Measurements from ENCODE around the gene PSME3.
"Not testable (repeated sequence)": the region's sequence is repeated elsewhere in the genome, so short reads cannot be mapped to it uniquely, and the experiment has no call there.

The PSME3 gene

DNA sequence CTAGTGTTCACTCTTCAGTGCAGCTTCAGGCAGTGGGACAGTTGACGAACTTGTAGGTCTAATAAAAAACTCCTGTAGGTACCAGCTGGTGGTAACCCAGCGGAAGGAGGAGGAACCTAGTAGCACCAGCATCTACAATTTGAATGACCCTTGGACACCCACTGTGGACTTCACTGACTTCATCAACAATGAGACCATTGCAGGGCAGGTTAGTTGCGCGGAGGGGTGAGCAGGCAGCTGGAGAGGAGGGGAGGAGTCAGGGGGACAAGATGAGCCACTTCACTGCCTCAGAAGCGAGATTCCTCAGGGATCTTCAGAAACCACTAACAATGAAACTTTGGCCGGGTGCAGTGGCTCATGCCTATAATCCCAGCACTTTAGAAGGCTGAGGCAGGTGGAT lies 40.1 kb downstream of the PSME3 start:
- H3K4me1 ChIP-seq (ENCODE audit: insufficient read depth, low read length), result no peaks in the 10 kb centered on the region
- H3K4me2 ChIP-seq (ENCODE audit: insufficient read depth, low read length), result no peak overlapping the region
- no peaks in the 10 kb centered on the region for H3K79me2 ChIP-seq (ENCODE audit: insufficient read depth, low read length)
- TF ChIP-seq EZH2 (IDR thresholded peaks at IDR 0.05; ENCODE audit: borderline replicate concordance, low read depth, low read length, severe bottlenecking) (no peak), CTCF (IDR thresholded peaks at IDR 0.05; ENCODE audit: borderline replicate concordance, extremely low read depth, low read length, poor library complexity, severe bottlenecking) (no peak)
- H2AFZ ChIP-seq (ENCODE audit: low read depth, low read length), result no peak overlapping the region
- H3K4me3 ChIP-seq (ENCODE audit: low read depth in 1 of 2, low read length in 2 of 2), result no peak overlapping the region
- H3K27me3 ChIP-seq (ENCODE audit: insufficient read depth, low read length, poor library complexity), result peaks cover 7% of the 10 kb centered on the region
- no peak overlapping the region for H3K27ac ChIP-seq (ENCODE audit: low read length)
- H3K36me3 ChIP-seq (ENCODE audit: insufficient read depth, low read length), result no peaks in the 10 kb centered on the region
- ATAC-seq (ENCODE audit: insufficient read depth, low read depth) (no peak), DNase-seq (no peak)
- no peaks in the 10 kb centered on the region for H4K20me1 ChIP-seq (ENCODE audit: insufficient read depth, low read length)
- H3K9me3 ChIP-seq (ENCODE audit: insufficient read depth, low read length, severe bottlenecking), result no peaks in the 10 kb centered on the region
- no peak overlapping the region for H3K9ac ChIP-seq (ENCODE audit: low read depth, low read length)

DNA sequence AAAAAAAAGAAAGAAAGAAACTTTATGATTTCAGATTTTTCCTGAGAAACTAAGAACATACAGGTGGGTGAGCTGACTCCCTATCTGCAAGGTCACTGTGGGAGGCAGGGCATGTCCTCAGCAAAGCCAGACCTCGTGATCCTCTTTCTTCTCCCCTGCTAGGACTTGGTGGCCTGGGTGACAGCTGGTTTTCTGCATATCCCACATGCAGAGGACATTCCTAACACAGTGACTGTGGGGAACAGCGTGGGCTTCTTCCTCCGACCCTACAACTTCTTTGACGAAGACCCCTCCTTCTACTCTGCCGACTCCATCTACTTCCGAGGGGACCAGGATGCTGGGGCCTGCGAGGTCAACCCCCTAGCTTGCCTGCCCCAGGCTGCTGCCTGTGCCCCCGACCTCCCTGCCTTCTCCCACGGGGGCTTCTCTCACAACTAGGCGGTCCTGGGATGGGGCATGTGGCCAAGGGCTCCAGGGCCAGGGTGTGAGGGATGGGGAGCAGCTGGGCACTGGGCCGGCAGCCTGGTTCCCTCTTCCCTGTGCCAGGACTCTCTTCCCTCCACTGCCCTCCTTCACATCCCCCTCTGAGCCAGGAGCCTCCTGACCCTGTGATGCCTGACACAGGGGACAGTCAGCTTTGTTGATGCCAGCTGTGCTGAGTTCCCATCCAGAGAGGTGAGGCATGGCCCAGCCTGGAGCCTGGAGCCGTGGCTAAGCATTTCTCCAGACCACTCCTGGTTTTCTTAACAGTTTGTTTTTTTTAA lies 40.9 kb downstream of the PSME3 start:
- not testable (repeated sequence) for ATAC-seq (ENCODE audit: insufficient read depth, low read depth)

DNA sequence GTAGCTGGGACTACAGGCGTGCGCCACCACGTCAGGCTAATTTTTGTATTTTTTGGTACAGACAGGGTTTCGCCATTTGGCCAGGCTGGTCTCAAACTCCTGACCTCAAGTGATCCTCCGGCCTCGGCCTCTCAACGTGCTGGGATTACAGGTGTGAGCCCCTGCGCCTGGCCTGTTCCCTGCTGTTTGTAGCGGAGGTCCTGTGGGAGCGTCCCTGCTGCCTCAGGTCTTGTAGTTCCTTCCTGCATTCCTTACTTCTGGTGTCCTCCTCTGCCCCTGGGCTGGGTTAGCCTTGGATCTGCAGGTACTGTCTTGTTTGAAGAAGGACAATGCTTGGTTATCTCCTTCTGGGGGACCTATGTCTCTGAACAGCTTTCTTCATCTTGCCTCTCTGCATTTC lies 43.8 kb downstream of the PSME3 start:
- Histone ChIP-seq H3K4me2 (ENCODE audit: insufficient read depth, low read length) (no peak overlapping the region), H2AFZ (ENCODE audit: low read depth, low read length) (no peak overlapping the region), H4K20me1 (ENCODE audit: insufficient read depth, low read length) (no peaks in the 10 kb centered on the region), H3K9me3 (ENCODE audit: insufficient read depth, low read length, severe bottlenecking) (no peaks in the 10 kb centered on the region), H3K9ac (ENCODE audit: low read depth, low read length) (no peak overlapping the region), H3K27me3 (ENCODE audit: insufficient read depth, low read length, poor library complexity) (peaks cover 14% of the 10 kb centered on the region), H3K4me1 (ENCODE audit: insufficient read depth, low read length) (no peaks in the 10 kb centered on the region), H3K36me3 (ENCODE audit: insufficient read depth, low read length) (no peaks in the 10 kb centered on the region), H3K27ac (ENCODE audit: low read length) (no peak overlapping the region), H3K79me2 (ENCODE audit: insufficient read depth, low read length) (no peaks in the 10 kb centered on the region), H3K4me3 (ENCODE audit: low read depth in 1 of 2, low read length in 2 of 2) (no peak overlapping the region)
- TF ChIP-seq CTCF (IDR thresholded peaks at IDR 0.05; ENCODE audit: borderline replicate concordance, extremely low read depth, low read length, poor library complexity, severe bottlenecking) (no peak), EZH2 (IDR thresholded peaks at IDR 0.05; ENCODE audit: borderline replicate concordance, low read depth, low read length, severe bottlenecking) (no peak)
- DNase-seq (no peak), ATAC-seq (ENCODE audit: insufficient read depth, low read depth) (no peak)

More for the DNA sequence above, 40.9 kb downstream of the PSME3 start:
- not testable (repeated sequence) for H3K9me3 ChIP-seq (ENCODE audit: insufficient read depth, low read length, severe bottlenecking); H3K4me3 ChIP-seq (ENCODE audit: low read depth in 1 of 2, low read length in 2 of 2); H3K9ac ChIP-seq (ENCODE audit: low read depth, low read length); H4K20me1 ChIP-seq (ENCODE audit: insufficient read depth, low read length); H3K79me2 ChIP-seq (ENCODE audit: insufficient read depth, low read length); H3K4me2 ChIP-seq (ENCODE audit: insufficient read depth, low read length); H2AFZ ChIP-seq (ENCODE audit: low read depth, low read length); DNase-seq; H3K27ac ChIP-seq (ENCODE audit: low read length); H3K4me1 ChIP-seq (ENCODE audit: insufficient read depth, low read length); H3K36me3 ChIP-seq (ENCODE audit: insufficient read depth, low read length)
- H3K27me3 ChIP-seq (ENCODE audit: insufficient read depth, low read length, poor library complexity), result peaks cover 11% of the 10 kb centered on the region

DNA sequence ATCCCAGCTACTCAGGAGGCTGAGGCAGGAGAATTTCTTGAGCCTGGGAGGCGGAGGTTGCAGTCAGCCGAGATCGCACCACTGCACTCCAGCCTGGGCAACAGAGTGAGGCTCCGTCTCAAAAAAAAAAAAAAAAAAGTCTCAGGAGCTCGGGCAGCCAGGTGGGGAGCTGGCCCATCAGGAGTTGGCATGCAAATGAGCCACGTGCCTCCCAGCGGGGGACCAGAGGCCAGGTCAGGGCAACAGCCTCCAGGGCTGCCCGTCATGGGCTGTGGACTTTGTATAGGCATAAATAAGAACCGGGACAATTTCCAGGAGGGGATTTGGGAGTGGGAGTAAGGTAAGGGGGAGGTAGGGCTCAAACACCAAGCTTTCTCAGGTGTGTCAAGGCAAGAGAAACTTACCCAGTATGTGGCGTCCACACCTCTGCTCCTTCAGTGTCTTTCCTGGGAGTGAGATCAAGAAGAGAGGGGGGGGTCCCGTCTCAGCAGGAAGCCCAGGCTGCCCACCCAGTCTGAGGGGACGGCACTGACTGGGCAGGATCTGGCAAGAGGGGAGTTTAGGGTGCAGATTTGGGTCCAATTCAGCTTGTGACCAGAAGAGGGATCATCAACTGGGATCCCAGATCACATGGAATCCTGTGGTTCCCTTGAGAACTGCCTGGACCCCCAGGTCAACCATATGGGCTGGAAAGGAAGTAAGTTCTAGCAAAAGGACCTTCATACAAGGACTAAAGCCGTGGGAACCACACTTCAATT lies 45.1 kb downstream of the PSME3 start:
- no peaks in the 10 kb centered on the region for H3K9me3 ChIP-seq (ENCODE audit: insufficient read depth, low read length, severe bottlenecking)
- no peak overlapping the region for H3K9ac ChIP-seq (ENCODE audit: low read depth, low read length)
- DNase-seq (no peak), ATAC-seq (ENCODE audit: insufficient read depth, low read depth) (no peak)
- H3K36me3 ChIP-seq (ENCODE audit: insufficient read depth, low read length), result no peaks in the 10 kb centered on the region
- no peaks in the 10 kb centered on the region for H3K79me2 ChIP-seq (ENCODE audit: insufficient read depth, low read length)
- H2AFZ ChIP-seq (ENCODE audit: low read depth, low read length), result no peak overlapping the region
- no peaks in the 10 kb centered on the region for H3K4me1 ChIP-seq (ENCODE audit: insufficient read depth, low read length)
- no peak overlapping the region for H3K27ac ChIP-seq (ENCODE audit: low read length)
- TF ChIP-seq EZH2 (IDR thresholded peaks at IDR 0.05; ENCODE audit: borderline replicate concordance, low read depth, low read length, severe bottlenecking), result no peak
- no peak for TF ChIP-seq CTCF (IDR thresholded peaks at IDR 0.05; ENCODE audit: borderline replicate concordance, extremely low read depth, low read length, poor library complexity, severe bottlenecking)
- H4K20me1 ChIP-seq (ENCODE audit: insufficient read depth, low read length), result no peaks in the 10 kb centered on the region
- H3K27me3 ChIP-seq (ENCODE audit: insufficient read depth, low read length, poor library complexity), result peaks cover 16% of the 10 kb centered on the region
- no peak overlapping the region for H3K4me3 ChIP-seq (ENCODE audit: low read depth in 1 of 2, low read length in 2 of 2)
- H3K4me2 ChIP-seq (ENCODE audit: insufficient read depth, low read length), result no peak overlapping the region

Data from DND-41 (cell line).